ENCODE measurements around the gene HMOX2. TPM values are rescaled to one million over a fixed set of nuclear protein-coding genes. Genes with fewer than 3 reads are reported as not detected.

HMOX2 gene
- total RNA-seq, 1 experiment from 2014 or later: 65.0 TPM

GRCh38 chr16:4494746-4495490, 18.7 kb downstream of the HMOX2 start:
- in situ Hi-C loops (cut with HindIII; ENCODE audit: low pct_unique_long_range_greater_than_20kb, low sequenced_read_pairs): no loop called here
- DNase-seq (ENCODE audit: low read depth): peak; percentile 50

- no peak for DNase-seq (ENCODE audit: low read depth)
- in situ Hi-C loops (cut with HindIII; ENCODE audit: low pct_unique_long_range_greater_than_20kb, low sequenced_read_pairs): no loop called here
These were observed 19.6 kb downstream of the HMOX2 start for GRCh38 chr16:4495766-4496165.

- in situ Hi-C loops (cut with HindIII; ENCODE audit: low pct_unique_long_range_greater_than_20kb, low sequenced_read_pairs): no loop called here
- peak; percentile 88 for DNase-seq (ENCODE audit: low read depth)
These were observed 20.1 kb downstream of the HMOX2 start for GRCh38 chr16:4496305-4496704.

- in situ Hi-C loops (cut with HindIII; ENCODE audit: low pct_unique_long_range_greater_than_20kb, low sequenced_read_pairs): no loop called here
- peak; percentile 75 for DNase-seq (ENCODE audit: low read depth)
These were observed 22.5 kb downstream of the HMOX2 start for GRCh38 chr16:4498546-4499195.

GRCh38 chr16:4499196-4499555, 23.0 kb downstream of the HMOX2 start:
- in situ Hi-C loops (cut with HindIII; ENCODE audit: low pct_unique_long_range_greater_than_20kb, low sequenced_read_pairs): no loop called here
- DNase-seq (ENCODE audit: low read depth): no peak

- peak; percentile 58 for DNase-seq (ENCODE audit: low read depth)
- in situ Hi-C loops (cut with HindIII; ENCODE audit: low pct_unique_long_range_greater_than_20kb, low sequenced_read_pairs): loop anchor here (5.0 to 25.0 kb wide), 2 partner anchors 38 to 137 kb away; no protein-coding TSS in a partner anchor
These were observed 24.1 kb downstream of the HMOX2 start for GRCh38 chr16:4500272-4500671.

GRCh38 chr16:4501071-4501478, 24.9 kb downstream of the HMOX2 start:
- no peak for DNase-seq (ENCODE audit: low read depth)
- in situ Hi-C loops (cut with HindIII; ENCODE audit: low pct_unique_long_range_greater_than_20kb, low sequenced_read_pairs): loop anchor here (5.0 to 25.0 kb wide), 2 partner anchors 39 to 136 kb away; no protein-coding TSS in a partner anchor

- in situ Hi-C loops (cut with HindIII; ENCODE audit: low pct_unique_long_range_greater_than_20kb, low sequenced_read_pairs): loop anchor here (25.0 kb wide), 1 partner anchor 132 kb away; no protein-coding TSS in a partner anchor
- DNase-seq (ENCODE audit: low read depth): no peak
These were observed 29.4 kb downstream of the HMOX2 start for GRCh38 chr16:4505356-4506147.

- in situ Hi-C loops (cut with HindIII; ENCODE audit: low pct_unique_long_range_greater_than_20kb, low sequenced_read_pairs): loop anchor here (25.0 kb wide), 1 partner anchor 131 kb away; no protein-coding TSS in a partner anchor
- DNase-seq (ENCODE audit: low read depth): peak; percentile 59
These were observed 30.3 kb downstream of the HMOX2 start for GRCh38 chr16:4506450-4506849.

- in situ Hi-C loops (cut with HindIII; ENCODE audit: low pct_unique_long_range_greater_than_20kb, low sequenced_read_pairs): loop anchor here (25.0 kb wide), 1 partner anchor 130 kb away; no protein-coding TSS in a partner anchor
- no peak for DNase-seq (ENCODE audit: low read depth)
These were observed 31.6 kb downstream of the HMOX2 start for GRCh38 chr16:4507588-4508345.

- no peak for DNase-seq (ENCODE audit: low read depth)
- in situ Hi-C loops (cut with HindIII; ENCODE audit: low pct_unique_long_range_greater_than_20kb, low sequenced_read_pairs): loop anchor here (25.0 kb wide), 1 partner anchor 128 kb away; no protein-coding TSS in a partner anchor
These were observed 32.6 kb downstream of the HMOX2 start for GRCh38 chr16:4508806-4509205.

- DNase-seq (ENCODE audit: low read depth): no peak
- in situ Hi-C loops (cut with HindIII; ENCODE audit: low pct_unique_long_range_greater_than_20kb, low sequenced_read_pairs): loop anchor here (25.0 kb wide), 1 partner anchor 128 kb away; no protein-coding TSS in a partner anchor
These were observed 33.2 kb downstream of the HMOX2 start for GRCh38 chr16:4509420-4509819.

- in situ Hi-C loops (cut with HindIII; ENCODE audit: low pct_unique_long_range_greater_than_20kb, low sequenced_read_pairs): loop anchor here (25.0 kb wide), 1 partner anchor 127 kb away; no protein-coding TSS in a partner anchor
- no peak for DNase-seq (ENCODE audit: low read depth)
These were observed 33.9 kb downstream of the HMOX2 start for GRCh38 chr16:4510131-4510530.

- in situ Hi-C loops (cut with HindIII; ENCODE audit: low pct_unique_long_range_greater_than_20kb, low sequenced_read_pairs): loop anchor here (25.0 kb wide), 1 partner anchor 126 kb away; no protein-coding TSS in a partner anchor
These were observed 34.7 kb downstream of the HMOX2 start for GRCh38 chr16:4510747-4511426.

GRCh38 chr16:4511441-4512082, 35.4 kb downstream of the HMOX2 start:
- peak; percentile 54 for DNase-seq (ENCODE audit: low read depth)
- in situ Hi-C loops (cut with HindIII; ENCODE audit: low pct_unique_long_range_greater_than_20kb, low sequenced_read_pairs): loop anchor here (25.0 kb wide), 1 partner anchor 126 kb away; no protein-coding TSS in a partner anchor

More at GRCh38 chr16:4510747-4511426, 34.7 kb downstream of the HMOX2 start:
- no peak for DNase-seq (ENCODE audit: low read depth)

- in situ Hi-C loops (cut with HindIII; ENCODE audit: low pct_unique_long_range_greater_than_20kb, low sequenced_read_pairs): loop anchor here (25.0 kb wide), 1 partner anchor 125 kb away; no protein-coding TSS in a partner anchor
- DNase-seq (ENCODE audit: low read depth): no peak
These were observed 36.3 kb downstream of the HMOX2 start for GRCh38 chr16:4512473-4512872.
